Measurements from ENCODE around the gene TMA7B.
"Not testable (repeated sequence)": the region's sequence is repeated elsewhere in the genome, so short reads cannot be mapped to it uniquely, and the experiment has no call there.

TMA7B gene

DNA sequence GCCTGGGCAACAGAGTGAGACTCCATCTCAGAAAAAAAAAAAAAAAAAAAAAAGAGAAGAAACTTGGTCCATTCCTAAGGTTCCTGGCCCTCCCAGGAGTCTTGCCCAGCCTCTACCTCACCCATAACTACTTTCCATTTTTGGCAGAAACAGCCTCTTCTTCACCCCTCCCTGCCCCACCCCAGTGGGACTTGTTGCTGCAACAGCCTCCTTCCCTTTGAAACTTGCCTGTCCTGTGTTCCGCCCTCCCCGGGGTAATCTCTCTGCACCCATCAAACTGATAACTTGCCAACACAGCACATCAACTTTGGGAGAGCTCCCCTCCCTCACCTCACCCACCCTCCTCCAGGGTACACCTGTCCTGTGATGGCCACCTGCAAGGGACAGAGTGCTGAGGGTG is 24.5 kb downstream of the TMA7B start:
- DNase-seq (ENCODE audit: low read depth) = no peak

DNA sequence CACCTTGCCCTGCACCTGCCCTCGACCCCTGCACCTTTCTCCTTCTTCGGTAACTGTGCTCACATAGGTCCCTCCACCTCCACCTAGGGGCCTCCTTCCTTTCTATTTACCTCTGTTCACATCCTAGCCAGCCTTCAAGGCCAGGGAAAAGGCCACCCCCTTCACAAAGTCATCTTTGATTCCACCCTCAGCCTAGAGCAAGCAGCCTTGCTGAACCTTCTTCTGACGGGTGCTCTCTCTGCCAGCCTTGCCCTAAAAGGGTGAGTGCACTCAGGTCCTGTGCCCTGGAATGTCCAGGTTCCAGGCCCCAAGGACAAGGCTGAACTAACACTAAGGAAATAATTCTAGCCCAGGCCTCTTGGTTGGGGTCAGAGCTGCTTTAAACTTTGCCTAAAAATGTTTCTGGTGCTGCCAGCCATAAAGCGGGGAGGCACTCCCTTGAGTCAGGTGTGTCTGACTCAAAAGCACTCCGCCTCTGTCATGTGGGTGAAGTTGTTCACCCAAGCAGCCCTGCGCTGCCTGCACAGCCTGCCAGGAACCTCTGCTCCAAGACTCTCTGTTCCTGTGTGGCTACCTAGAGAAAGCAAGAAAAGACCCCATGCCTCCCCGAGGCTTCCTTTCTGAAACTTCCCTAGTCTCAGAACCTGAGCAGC is 25.3 kb downstream of the TMA7B start:
- DNase-seq (ENCODE audit: low read depth) = no peak

DNA sequence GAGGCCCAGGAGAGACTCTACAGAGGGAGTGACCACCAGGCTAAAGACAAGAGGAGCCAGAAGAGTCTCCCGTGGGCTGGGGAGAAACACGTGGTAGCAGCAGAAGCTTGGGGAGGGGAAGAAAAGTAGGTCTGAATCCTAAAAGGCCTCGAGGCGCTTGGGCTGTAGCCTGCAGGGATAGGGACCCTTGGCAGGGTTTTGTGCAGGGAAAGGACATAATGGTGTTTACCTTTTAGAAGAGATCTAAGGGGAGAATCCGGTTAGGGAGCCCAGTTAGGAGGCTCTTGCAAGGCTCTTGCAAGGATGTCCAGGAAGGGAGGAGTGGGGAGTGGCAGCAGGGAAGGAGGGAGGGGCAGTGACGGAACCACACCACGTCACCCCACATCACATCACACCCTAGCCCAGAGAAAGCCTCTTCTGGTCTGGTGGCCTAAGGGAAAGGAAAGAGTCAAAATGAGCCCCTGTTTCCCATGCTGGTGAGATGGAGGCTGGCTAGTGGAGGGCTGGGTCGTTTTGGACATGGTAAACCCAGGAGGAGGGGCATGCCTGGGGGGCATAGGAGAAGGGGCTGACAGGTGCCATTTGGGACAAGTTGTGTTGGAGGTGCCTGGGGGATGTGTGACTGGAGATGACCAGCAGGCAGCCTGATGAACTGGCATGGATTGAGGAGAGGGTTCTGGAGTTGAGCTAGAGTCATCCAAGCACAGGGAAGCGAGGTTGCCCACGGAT is 28.4 kb downstream of the TMA7B start:
- no peak for DNase-seq (ENCODE audit: low read depth)

DNA sequence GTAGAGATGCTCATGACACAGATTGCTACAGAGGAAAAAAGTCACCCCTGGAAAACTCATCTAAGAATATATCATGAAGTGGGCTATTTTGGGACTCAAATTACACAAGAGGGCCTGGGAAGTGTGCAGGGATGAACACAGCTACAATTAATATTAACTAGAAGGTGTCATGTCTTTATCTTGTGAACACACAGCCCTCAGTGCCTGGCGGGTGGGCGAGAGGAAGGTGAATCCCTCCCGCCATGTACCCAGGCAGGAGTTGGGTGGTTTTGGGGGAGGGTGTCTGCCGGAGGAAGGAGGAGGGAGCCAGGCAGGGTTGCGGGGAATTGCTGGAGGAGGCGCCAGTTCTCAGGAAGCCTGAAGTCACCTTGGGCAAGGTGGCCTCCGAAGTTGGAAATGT is 29.4 kb downstream of the TMA7B start:
- DNase-seq (ENCODE audit: low read depth) = no peak

DNA sequence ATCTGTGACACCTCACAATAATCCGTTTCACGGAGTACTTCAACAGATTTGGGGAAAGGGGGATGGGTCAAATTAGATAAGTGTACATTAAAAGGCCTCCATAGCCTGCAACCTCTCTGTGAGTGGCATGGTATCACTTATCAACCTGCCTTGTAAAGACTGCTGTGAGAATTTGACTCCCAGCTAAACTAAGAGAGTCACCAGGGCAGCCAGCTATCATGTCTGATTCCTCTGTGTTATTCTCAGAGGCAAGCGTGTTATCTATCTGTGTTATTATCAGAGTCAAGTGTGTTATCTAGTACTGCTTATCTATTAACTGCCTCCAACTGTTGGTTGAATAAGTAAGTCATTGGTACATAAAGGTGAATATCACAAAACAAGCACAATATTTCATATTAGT is 30.5 kb downstream of the TMA7B start:
- no peak for DNase-seq (ENCODE audit: low read depth)

DNA sequence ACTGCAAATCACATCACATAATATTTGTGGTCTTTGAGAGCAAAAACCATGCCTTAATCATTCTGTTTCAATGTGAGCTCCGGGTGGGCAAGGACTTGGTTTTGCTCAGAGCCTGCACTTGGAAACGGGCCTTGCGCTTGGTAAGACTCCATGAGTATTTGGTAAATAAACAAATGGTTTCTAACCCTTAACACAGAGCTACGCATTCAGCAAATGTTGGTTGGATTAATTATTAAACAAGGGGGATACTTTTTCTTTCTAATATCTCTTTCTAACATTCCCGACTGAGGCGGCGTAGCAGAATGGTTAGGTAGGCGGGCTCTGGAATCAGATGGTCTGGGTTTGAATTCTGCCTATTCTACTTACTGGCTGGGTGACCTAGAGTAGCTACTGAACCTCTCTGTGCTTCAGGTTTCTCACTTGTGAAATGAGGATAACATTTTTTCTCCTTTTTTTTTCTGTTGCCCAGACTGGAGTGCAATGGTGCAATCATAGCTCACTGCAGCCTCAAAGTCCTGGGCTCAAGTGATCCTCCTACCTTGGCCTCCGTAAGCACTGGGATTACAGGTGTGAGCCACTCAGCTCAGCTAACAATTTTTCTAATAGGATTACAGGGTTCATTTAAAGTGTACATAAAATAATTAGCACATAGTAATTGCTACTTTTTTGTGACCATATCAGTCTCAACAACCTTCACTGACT is 31.1 kb downstream of the TMA7B start:
- no peak for DNase-seq (ENCODE audit: low read depth)

DNA sequence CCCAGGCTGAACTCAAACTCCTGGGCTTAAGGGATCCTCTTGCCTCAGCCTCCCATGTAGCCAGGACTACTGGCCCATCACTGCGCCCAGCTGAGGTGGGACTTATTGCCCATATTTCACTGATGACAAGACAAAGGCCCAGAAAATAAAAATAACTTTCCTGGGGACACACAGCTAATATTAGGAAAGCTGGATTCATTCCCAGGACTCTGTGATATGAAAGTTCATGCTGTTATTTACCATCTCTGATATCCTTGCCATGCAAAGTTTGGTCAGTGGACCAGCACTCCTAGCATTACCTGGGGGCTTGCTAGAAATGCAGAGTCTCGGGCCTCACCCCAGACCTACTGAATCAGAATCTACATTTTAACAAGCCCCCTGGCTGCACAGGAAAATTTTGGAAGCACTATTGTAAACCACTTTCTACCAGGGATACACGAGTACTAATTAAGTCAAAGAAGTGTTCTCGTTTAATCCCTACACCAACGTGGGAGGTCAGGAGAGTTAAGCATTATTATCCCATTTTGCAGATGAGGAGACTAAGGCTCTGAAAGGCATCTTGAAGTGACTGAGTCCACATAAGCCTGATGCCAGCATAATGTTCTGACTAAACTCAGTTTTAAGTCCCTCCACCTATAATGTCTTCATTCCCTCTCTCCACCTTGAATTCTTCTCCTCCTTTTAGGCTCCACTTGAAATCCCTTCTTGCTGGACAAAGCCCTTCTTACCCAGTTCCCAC is 32.1 kb downstream of the TMA7B start:
- DNase-seq (ENCODE audit: low read depth) = no peak

DNA sequence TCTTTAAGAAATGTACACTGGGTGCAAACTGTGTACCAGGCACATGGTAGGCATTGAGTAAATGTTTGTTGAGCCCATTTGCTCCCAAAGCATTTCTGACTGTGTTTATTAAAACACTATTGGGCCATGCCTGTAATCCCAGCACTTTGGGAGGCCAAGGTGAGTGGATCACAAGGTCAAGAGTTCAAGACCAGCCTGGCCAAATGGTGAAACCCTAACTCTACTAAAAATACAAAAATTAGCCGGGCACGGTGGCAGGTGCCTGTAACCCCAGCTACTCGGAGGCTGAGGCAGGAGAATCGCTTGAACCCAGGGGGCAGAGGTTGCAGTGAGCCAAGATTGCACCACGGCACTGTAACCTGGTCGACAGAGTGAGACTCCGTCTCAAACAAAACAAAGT is 32.7 kb downstream of the TMA7B start:
- DNase-seq (ENCODE audit: low read depth) = not testable (repeated sequence)

DNA sequence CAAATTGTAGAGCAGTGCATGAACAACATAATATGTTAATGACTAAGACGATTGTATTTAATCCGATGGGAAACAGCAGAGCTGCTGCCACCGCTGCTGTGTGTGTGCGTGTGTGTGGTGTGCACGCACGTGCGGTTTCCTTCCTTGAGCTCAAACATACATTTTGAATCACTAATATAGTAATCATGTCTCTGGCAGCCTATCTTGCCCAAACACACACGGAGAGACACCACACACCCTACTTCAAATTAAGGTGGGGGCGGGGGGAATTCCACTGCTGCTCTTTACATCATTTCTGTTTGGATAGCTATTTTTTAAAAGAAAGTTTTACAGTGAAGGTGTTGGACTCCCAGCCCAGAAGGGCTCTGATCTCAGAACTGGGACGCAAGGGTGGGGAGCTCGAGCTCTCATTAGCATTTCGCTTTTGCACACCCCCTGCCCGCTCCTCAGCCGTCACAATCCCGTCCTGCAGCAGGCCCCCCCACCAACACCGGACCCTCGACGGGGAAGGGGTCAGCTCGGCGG is 33.9 kb downstream of the TMA7B start:
- no peak for DNase-seq (ENCODE audit: low read depth)

DNA sequence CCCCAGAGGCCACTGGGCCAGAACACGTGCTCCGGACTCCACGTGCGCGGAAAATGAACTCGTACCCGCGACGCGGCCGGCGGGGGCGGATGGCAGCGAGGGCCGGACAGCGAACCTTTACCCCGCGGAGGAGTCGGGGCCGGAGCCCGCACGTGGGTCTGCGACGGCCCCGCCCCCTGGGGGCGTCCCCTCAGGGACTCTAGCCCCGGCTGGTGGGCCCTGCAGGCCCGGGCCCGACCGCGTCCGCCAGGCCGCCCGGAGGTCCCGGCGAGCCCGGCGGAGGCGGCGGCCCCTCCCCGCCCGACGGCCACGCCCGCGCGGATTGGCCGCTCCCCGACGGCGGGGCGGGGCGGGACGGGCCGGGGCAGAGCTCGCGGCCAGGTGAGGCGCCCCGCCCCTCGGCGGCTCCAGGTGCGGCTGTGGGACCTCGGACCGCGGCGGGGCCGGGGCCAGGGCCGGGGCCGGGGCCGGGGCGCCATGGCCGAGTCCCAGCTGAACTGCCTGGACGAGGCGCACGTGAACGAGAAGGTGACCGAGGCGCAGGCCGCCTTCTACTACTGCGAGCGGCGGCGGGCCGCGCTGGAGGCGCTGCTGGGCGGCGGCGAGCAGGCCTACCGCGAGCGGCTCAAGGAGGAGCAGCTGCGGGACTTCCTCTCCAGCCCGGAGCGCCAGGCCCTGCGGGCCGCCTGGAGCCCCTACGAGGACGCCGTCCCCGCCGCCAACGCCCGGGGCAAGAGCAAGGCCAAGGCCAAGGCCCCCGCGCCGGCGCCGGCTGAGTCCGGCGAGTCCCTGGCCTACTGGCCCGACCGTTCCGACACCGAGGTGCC is 34.6 kb downstream of the TMA7B start, which contains the start of gene FAM83F:
TSS of gene FAM83F (plus strand) at position 389 of the 827 bp plus-strand sequence. CDS start at position 478, 89 bp downstream.
- DNase-seq (ENCODE audit: low read depth) = no peak

DNA sequence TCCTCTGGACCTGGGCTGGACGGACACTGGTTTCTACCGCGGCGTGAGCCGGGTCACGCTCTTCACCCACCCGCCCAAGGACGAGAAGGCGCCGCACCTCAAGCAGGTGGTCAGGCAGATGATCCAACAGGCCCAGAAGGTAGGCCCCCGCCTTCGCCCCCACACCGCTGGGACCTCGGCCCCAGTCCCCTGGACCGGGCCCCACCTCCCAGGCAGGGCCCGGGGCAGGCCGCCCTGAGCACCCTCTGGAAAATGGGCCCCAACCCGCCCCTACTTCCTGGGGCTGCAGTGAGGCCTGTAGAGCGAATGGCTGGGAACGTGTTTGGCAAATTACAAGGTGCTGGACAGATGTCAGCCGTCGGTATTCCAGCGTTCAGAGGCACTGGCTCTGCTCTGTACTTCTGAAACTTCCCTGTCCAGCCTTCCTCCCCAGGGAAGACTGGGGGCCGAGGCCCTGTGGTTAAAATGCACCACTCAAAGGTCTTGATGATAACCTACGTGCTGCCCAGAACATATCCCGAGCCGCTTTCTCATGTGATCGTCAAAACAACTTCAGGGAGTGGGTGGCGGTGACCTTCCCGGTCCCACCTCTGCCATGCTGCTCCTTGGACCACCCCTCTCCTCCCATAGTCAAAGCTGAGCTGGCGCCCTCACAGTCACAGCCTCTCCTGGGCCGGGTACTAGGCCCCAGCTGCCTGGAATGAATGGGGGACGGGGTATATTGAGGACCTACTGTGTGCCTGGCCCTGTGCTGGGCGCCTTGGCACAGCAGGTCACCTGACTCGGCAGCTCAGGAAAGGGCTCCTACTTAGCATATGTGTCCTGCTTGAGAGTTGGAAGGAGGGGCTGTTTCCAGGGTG is 35.4 kb downstream of the TMA7B start:
- no peak for DNase-seq (ENCODE audit: low read depth)

DNA sequence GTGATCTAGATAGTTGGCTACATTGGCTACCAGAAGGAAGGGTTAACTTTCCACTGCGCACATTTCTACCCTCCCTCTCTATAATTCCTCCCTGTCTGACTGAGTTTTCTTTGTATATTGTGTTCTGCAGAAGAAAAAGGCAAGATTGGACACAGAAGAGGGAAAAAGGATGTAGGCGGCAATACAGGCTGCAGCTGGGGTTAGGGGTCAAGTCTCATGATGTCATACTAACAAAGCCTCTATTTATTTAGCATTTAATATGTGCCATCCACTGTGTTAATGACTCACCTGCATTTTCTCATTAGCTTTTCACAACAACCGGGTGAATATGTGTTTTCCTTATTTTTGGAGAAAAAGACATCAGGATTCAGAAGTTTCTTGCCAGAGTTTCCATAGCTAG is 36.5 kb downstream of the TMA7B start:
- no peak for DNase-seq (ENCODE audit: low read depth)

DNA sequence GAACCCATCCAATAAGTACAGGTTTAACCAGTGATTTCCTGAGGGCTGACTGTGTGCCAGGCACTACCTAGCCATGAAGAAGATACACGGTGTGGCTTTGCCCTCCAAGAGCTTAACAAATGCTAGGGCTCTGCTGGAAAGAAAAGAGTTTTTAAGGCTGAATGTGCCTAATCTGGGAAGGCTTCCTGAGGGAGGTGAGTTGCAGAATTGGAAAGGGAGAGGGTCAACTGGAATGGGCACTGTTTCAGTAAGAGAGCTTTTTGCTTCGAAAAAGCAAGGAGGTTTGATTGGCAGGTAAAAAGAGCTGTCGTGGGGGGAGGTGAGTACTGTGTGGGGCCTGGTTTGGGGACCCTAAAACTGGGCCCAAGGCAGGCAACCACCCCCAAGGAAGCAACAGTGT is 37.2 kb downstream of the TMA7B start:
- DNase-seq (ENCODE audit: low read depth) = no peak

DNA sequence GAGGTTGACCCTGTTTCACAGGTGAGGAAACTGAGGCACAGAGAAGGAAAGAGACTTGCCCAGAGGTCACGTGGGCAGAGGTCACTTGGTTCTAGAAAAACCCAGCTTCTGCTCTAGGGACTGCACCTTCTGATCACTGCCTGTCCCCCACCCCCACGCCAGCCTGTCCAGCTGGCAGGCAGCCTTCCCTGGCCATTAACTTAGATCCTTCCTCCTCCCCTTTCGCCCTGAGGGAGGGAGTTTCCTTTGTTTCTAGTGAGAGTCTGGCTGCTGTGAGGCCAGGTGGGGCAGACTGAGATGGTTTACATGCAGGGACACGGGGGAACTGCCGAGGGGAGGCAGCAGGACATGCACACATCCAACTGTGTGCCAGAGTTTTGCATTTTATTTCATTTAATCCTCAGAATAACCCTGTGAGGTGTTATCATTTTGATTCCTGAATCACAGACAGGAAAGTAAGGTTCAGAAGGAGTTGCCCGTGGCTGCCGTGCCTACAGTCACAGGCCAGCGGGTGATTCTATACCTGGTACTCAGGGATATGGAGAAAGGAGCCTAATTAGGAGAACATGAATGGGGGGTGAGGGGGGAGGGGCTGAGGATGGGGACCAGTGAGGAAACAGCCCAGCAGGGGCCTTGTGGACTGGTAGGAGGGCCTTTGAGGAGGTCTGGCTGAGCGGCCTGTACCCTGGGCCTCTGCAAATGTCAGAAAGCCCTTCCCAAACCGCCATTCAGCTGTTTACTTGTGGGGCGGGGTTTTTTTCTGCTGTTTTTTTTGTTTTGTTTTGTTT is 37.9 kb downstream of the TMA7B start:
- DNase-seq (ENCODE audit: low read depth) = no peak

DNA sequence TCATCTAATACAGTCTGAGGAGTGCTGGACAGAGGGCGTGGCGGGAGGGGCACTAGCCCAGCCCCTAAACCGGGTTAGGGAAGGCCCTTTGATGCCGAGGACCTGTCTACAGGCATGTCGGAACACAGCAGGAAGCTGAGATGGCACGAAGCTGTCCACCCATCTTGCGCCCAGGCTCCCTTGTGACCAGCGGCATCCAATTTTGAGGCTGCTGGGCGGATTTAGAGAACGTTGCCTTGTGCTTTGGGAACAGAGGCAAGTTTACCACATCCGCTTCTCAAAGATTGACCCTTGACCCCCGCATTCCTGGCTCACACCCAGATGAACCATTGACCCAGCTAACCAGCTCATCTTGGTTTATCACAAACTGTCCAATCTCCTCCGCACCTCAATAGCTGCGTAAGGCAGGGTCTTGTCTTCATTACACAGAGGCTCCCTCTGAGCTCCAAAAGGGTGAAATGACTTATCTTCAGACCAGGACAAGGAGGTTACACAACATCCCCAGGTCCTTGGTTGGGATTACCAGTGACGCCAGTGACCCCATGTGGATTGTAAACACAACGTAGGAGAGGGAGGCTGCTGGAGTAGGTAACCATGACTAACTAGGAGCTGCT is 39.1 kb downstream of the TMA7B start:
- DNase-seq (ENCODE audit: low read depth) = no peak

DNA sequence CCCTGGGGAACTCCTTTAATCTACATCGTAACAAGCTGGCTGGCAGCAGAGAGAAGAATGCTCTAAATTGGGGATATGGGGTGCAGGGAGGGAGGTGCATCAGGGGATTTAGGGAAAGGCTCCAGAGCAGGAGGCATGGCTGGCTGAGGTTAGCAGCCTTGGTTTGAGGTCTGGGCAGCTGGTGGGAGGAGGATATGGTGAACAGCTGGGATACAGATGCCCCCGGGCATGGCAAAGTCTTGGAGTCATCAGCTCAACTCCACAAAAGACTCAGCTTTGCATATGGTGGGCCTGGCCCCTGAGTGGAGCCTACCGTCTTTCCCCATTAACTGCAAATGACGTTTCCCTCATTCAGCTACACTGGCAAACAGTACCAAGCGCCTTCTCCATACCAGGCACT is 40.0 kb downstream of the TMA7B start:
- DNase-seq (ENCODE audit: low read depth) = no peak

DNA sequence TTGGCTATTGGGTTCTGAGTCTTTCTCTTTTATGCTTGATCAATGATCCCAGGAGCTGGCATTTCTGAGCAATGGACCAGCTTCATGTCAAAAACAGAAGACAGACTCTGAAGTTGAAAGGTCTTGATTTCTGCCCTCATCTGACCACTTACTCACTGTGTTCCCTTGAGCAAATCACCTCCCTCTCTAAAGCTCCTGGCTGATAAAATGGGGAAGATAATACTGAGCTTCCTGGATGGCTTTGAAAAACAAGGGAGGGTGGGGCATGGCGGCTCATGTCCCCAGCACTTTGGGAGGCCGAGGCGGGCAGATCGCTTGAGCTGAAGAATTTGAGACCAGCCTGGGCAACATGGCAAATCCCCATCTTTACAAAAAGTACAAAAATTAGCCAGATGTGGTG is 40.9 kb downstream of the TMA7B start:
- no peak for DNase-seq (ENCODE audit: low read depth)

DNA sequence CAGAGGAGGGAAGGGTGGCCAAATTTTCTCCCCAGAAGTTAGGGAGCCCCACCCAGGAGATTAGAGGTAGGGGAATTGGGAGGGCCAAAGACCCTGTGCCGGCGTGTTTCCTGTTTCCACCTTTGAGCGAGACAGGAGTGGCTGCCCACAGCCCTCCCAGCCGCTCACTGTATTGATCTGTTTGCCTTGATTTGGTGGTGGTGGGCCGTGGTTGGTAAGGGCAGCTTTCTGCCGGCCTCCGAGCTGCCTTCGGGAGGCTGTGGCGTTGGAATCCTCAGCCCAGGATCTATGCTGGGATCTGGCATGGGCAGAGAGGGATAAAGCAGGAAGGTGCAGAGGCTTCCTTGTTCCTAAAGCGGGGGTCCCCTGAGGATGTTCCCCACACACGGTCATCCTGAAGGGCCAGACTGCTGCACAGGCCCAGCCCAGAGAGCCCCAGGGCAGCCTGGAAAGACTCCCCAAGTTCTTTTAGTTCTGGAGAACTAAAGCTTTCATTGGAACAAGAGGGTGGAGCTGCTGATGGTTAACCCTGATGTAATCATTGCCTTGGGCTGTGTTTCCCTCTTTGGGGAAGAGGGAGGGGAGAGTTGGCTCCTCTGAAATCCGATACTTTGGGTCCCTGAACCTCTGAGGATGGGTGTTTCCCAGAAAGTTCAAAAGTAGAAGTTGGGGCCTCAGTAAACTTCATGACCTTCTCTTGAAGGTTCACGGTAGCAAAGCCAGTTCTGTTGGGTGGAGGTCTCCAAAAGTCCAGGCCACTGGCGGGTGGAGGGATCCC is 41.8 kb downstream of the TMA7B start:
- no peak for DNase-seq (ENCODE audit: low read depth)
